WTC11 (cell line): ENCODE results near the gene USP16. TPM values are rescaled to one million over a fixed set of nuclear protein-coding genes. Genes with fewer than 3 reads are reported as not detected.

Experiments
- ATAC-seq: fragments of 200-7000 bp; cut with Tn5 transposase; 2 replicates; pipeline ENCODE4 v1.10.0; 2021; ENCODE audit warnings: mild to moderate bottlenecking, moderate library complexity
- CTCF ChIA-PET: fragments of 300-600 bp; sonication (Branson Sonifier 250); formaldehyde crosslinking; loops from one replicate; lab custom pipeline; 2021; ENCODE audit warnings: antibody characterized with exemption; lab: Charles Lee
- POLR2A ChIA-PET: fragments of 350-600 bp; sonication (Branson Sonifier 250); formaldehyde crosslinking; loops from one replicate; lab custom pipeline; 2021; ENCODE audit warnings: antibody characterized with exemption; lab: Charles Lee
- DNase-seq: peaks from one replicate; pipeline ENCODE4 v3.0.0; 2021; ENCODE audit warnings: low spot score
- H3K27ac Mint-ChIP-seq: 2 replicates; pipeline ENCODE4 v1.8.0; 2021; ENCODE audit warnings: mixed read lengths
- H3K27me3 Mint-ChIP-seq: 2 replicates; pipeline ENCODE4 v1.8.0; 2021; ENCODE audit warnings: low read depth, mild to moderate bottlenecking, moderate library complexity, mixed read lengths
- H3K36me3 Mint-ChIP-seq: 2 replicates; pipeline ENCODE4 v1.8.0; 2021; ENCODE audit warnings: mixed read lengths
- H3K4me1 Mint-ChIP-seq: 2 replicates; pipeline ENCODE4 v1.8.0; 2022; ENCODE audit warnings: mixed read lengths
- H3K4me3 Mint-ChIP-seq: 2 replicates; pipeline ENCODE4 v1.8.0; 2021; ENCODE audit warnings: mild to moderate bottlenecking, moderate library complexity, mixed read lengths
- H3K9me3 Mint-ChIP-seq: 2 replicates; pipeline ENCODE4 v1.8.0; 2021; ENCODE audit warnings: mixed read lengths
- CREM ChIP-seq: sonication (generic); formaldehyde crosslinking; IDR thresholded peaks from 2 replicates; pipeline ENCODE4 v1.8.1; 2022; ENCODE audit warnings: mild to moderate bottlenecking, missing genetic modification reagents, moderate library complexity
- FOXK1 ChIP-seq: sonication (generic); formaldehyde crosslinking; IDR thresholded peaks from 2 replicates; pipeline ENCODE4 v1.8.0; 2022; ENCODE audit warnings: mild to moderate bottlenecking, moderate library complexity, missing genetic modification reagents
- FOXP1 ChIP-seq: sonication (generic); formaldehyde crosslinking; IDR thresholded peaks from 2 replicates; pipeline ENCODE4 v1.8.0; 2022; ENCODE audit warnings: missing genetic modification reagents, mild to moderate bottlenecking, moderate library complexity, borderline replicate concordance
- HMGA2 ChIP-seq: fragments of 250-450 bp; sonication (Bioruptor Pico); IDR thresholded peaks from 2 replicates; pipeline ENCODE4 v1.4.0; 2021; ENCODE audit warnings: mild to moderate bottlenecking, moderate library complexity
- JAZF1 ChIP-seq: fragments of 250-450 bp; sonication (Bioruptor Pico); IDR thresholded peaks from 2 replicates; pipeline ENCODE4 v1.9.0; 2021; ENCODE audit warnings: moderate library complexity, mild to moderate bottlenecking, inconsistent platforms
- KAT7 ChIP-seq: sonication (generic); formaldehyde crosslinking; IDR thresholded peaks from 2 replicates; pipeline ENCODE4 v1.8.1; 2023; ENCODE audit warnings: missing genetic modification reagents, mild to moderate bottlenecking, borderline replicate concordance
- MYBL2 ChIP-seq: sonication (generic); formaldehyde crosslinking; IDR thresholded peaks from 2 replicates; pipeline ENCODE4 v1.8.1; 2023; ENCODE audit warnings: mild to moderate bottlenecking, moderate library complexity, missing genetic modification reagents
- NFE2L1 ChIP-seq: sonication (generic); formaldehyde crosslinking; IDR thresholded peaks from 2 replicates; pipeline ENCODE4 v1.8.1; 2023; ENCODE audit warnings: missing genetic modification reagents
- NFYB ChIP-seq: sonication (generic); formaldehyde crosslinking; conservative IDR thresholded peaks from 2 replicates; pipeline ENCODE4 v1.8.0; 2022; ENCODE audit warnings: low read depth, missing genetic modification reagents
- SOX15 ChIP-seq: fragments of 250-450 bp; sonication (Bioruptor Pico); IDR thresholded peaks from 2 replicates; pipeline ENCODE4 v1.9.0; 2021; ENCODE audit warnings: mild to moderate bottlenecking
- SP1 ChIP-seq: sonication (generic); formaldehyde crosslinking; conservative IDR thresholded peaks from 2 replicates; pipeline ENCODE4 v1.8.1; 2022; ENCODE audit warnings: missing genetic modification reagents
- TCF7 ChIP-seq: sonication (generic); formaldehyde crosslinking; IDR thresholded peaks from 2 replicates; pipeline ENCODE4 v1.8.0; 2022; ENCODE audit warnings: mild to moderate bottlenecking, low read depth, missing genetic modification reagents, moderate library complexity
- ZNF138 ChIP-seq: sonication (generic); formaldehyde crosslinking; conservative IDR thresholded peaks from 2 replicates; pipeline ENCODE4 v1.8.1; 2022; ENCODE audit warnings: mild to moderate bottlenecking, moderate library complexity, missing genetic modification reagents
- ZNF219 ChIP-seq: sonication (generic); formaldehyde crosslinking; IDR thresholded peaks from 2 replicates; pipeline ENCODE4 v1.8.0; 2023; ENCODE audit warnings: missing genetic modification reagents, mild to moderate bottlenecking, borderline replicate concordance
- ZNF416 ChIP-seq: fragments of 250-450 bp; sonication (Bioruptor Pico); IDR thresholded peaks from 2 replicates; pipeline ENCODE4 v1.9.0; 2021; ENCODE audit warnings: mild to moderate bottlenecking, inconsistent platforms
- ZNF423 ChIP-seq: fragments of 250-450 bp; sonication (Bioruptor Pico); IDR thresholded peaks from 2 replicates; pipeline ENCODE4 v2.1.2; 2022; ENCODE audit warnings: mild to moderate bottlenecking, moderate library complexity
- ZNF671 ChIP-seq: fragments of 250-450 bp; sonication (Bioruptor Pico); IDR thresholded peaks from 2 replicates; pipeline ENCODE4 v1.8.0; 2021; ENCODE audit warnings: mild to moderate bottlenecking
- total RNA-seq: library from RNA; stranded (reverse); gene quantifications from 3 replicates; pipeline ENCODE4 v1.2.3, GENCODE V29; 2021
- TF ChIP-seq, protein P1 (sequence below): sonication (generic); formaldehyde crosslinking; IDR thresholded peaks from 2 replicates; pipeline ENCODE4 v1.8.1; 2022; ENCODE audit warnings: low read depth, mild to moderate bottlenecking, moderate library complexity, missing genetic modification reagents, borderline replicate concordance
- TF ChIP-seq, protein P2 (sequence below): sonication (generic); formaldehyde crosslinking; IDR thresholded peaks from 2 replicates; pipeline ENCODE4 v1.8.1; 2023; ENCODE audit warnings: mild to moderate bottlenecking, missing genetic modification reagents, moderate library complexity
- TF ChIP-seq, protein P3 (sequence below): sonication (generic); formaldehyde crosslinking; IDR thresholded peaks from 2 replicates; pipeline ENCODE4 v1.8.0; 2023; ENCODE audit warnings: mild to moderate bottlenecking, missing genetic modification reagents
- TF ChIP-seq, protein P4 (sequence below): sonication (generic); formaldehyde crosslinking; IDR thresholded peaks from 2 replicates; pipeline ENCODE4 v1.8.0; 2022; ENCODE audit warnings: mild to moderate bottlenecking, missing genetic modification reagents
- TF ChIP-seq, protein P5 (sequence below): sonication (generic); formaldehyde crosslinking; IDR thresholded peaks from 2 replicates; pipeline ENCODE4 v1.8.1; 2023; ENCODE audit warnings: mild to moderate bottlenecking, missing genetic modification reagents, borderline replicate concordance
- TF ChIP-seq, protein P6 (sequence below): sonication (generic); formaldehyde crosslinking; IDR thresholded peaks from 2 replicates; pipeline ENCODE4 v1.8.1; 2023; ENCODE audit warnings: mild to moderate bottlenecking, moderate library complexity, missing genetic modification reagents

USP16 gene
- total RNA-seq, 1 experiment from 2014 or later, result 20.8 TPM

DNA sequence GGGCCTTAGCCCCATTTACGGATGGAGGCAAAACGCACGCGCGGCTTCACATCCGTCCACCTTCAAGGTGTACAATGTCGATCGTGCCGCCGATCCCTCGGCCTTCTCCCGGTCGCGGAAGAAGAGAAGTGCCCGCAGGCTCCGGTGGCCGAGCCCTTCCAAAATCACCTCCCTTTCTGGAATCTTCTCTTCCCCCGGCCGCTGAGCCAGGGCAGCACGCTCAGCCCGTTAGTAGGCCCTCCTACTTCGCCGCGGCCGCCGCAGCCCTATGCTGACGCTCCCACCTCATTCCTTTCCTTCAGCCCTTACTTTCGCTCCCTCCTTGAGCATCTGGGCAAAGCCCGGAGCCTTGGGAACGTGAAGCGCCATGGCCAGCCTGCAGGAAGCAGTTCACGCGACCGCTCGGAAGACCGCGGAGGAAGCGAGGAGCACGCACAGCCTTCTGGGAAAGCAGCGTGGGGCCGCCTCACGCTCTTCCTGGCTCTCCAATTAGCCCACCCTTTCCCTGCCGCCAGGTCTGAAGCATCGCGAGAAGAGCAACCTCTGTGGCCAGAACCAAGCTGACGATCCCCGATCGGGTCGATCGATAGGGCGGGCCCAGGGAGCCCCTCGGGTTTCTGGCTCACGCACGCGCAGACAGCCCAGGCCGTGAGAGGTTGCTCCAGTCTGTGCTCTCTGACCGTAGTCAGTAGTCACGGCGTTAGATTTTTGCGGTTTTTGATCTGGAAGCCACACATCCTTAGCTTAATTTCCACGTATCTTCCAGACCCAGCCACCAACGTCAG, 48.9 kb downstream of the USP16 start, which contains the start of gene CCT8:
Gene CCT8, minus strand, starts transcription at position 427 of the 785 bp plus-strand sequence. Its CDS starts 58 bp downstream, at position 369.
- ChIA-PET CTCF (interaction anchor here (1.2 to 1.5 kb wide), 3 partner anchors 49 to 303 kb away, joined by 3 to 5 read pairs (median 4); partner anchors contain the start of gene USP16), POLR2A (interaction anchor here (0.6 to 1.6 kb wide), 5 partner anchors 14 to 81 kb away, joined by 3 to 11 read pairs (median 3); partner anchors contain the start of genes LTN1 and USP16)
- peaks cover 19% of the 10 kb centered on the region for H3K4me1 Mint-ChIP-seq
- peaks cover 3% of the 10 kb centered on the region; the same call in 1 of the 2 replicates for H3K9me3 Mint-ChIP-seq
- H3K27me3 Mint-ChIP-seq, result no peaks in the 10 kb centered on the region
- H3K27ac Mint-ChIP-seq, result peak within 1 kb of the TSS; percentile 97
- peak; percentile 96 for ATAC-seq
- peaks cover 24% of the 10 kb centered on the region for H3K36me3 Mint-ChIP-seq
- H3K4me3 Mint-ChIP-seq, result peak within 1 kb of the TSS; percentile 98
- DNase-seq, result peak; percentile 97
- TF ChIP-seq MYBL2 (peak; percentile 89; the same call in 1 of the 2 replicates), SOX15 (no peak), SP1 (CRISPR knock-in tag) (peak; percentile 95), KAT7 (CRISPR knock-in tag) (no peak), HMGA2 (CRISPR knock-in tag) (peak; percentile 12; the same call in 1 of the 2 replicates), ZNF138 (no peak), FOXK1 (CRISPR knock-in tag) (peak; percentile 87), NFYB (CRISPR knock-in tag) (peak; percentile 31; the same call in 1 of the 2 replicates), CREM (CRISPR knock-in tag) (no peak), FOXP1 (CRISPR knock-in tag) (peak; percentile 96), ZNF423 (CRISPR knock-in tag) (no peak), ZNF219 (no peak), ZNF671 (CRISPR knock-in tag) (no peak), TCF7 (0 out of 2 replicates have a peak, but pooled peaks have one; percentile 31), NFE2L1 (CRISPR knock-in tag) (peak; percentile 89), ZNF416 (CRISPR knock-in tag) (no peak), JAZF1 (CRISPR knock-in tag) (no peak)
- TF ChIP-seq, protein P1, sequence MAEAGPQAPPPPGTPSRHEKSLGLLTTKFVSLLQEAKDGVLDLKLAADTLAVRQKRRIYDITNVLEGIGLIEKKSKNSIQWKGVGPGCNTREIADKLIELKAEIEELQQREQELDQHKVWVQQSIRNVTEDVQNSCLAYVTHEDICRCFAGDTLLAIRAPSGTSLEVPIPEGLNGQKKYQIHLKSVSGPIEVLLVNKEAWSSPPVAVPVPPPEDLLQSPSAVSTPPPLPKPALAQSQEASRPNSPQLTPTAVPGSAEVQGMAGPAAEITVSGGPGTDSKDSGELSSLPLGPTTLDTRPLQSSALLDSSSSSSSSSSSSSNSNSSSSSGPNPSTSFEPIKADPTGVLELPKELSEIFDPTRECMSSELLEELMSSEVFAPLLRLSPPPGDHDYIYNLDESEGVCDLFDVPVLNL (CRISPR knock-in tag), result 0 out of 2 replicates have a peak, but pooled peaks have one; percentile 61
- TF ChIP-seq, protein P2, sequence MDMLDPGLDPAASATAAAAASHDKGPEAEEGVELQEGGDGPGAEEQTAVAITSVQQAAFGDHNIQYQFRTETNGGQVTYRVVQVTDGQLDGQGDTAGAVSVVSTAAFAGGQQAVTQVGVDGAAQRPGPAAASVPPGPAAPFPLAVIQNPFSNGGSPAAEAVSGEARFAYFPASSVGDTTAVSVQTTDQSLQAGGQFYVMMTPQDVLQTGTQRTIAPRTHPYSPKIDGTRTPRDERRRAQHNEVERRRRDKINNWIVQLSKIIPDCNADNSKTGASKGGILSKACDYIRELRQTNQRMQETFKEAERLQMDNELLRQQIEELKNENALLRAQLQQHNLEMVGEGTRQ (CRISPR knock-in tag), result no peak; the same call in 1 of the 2 replicates
- TF ChIP-seq, protein P3, sequence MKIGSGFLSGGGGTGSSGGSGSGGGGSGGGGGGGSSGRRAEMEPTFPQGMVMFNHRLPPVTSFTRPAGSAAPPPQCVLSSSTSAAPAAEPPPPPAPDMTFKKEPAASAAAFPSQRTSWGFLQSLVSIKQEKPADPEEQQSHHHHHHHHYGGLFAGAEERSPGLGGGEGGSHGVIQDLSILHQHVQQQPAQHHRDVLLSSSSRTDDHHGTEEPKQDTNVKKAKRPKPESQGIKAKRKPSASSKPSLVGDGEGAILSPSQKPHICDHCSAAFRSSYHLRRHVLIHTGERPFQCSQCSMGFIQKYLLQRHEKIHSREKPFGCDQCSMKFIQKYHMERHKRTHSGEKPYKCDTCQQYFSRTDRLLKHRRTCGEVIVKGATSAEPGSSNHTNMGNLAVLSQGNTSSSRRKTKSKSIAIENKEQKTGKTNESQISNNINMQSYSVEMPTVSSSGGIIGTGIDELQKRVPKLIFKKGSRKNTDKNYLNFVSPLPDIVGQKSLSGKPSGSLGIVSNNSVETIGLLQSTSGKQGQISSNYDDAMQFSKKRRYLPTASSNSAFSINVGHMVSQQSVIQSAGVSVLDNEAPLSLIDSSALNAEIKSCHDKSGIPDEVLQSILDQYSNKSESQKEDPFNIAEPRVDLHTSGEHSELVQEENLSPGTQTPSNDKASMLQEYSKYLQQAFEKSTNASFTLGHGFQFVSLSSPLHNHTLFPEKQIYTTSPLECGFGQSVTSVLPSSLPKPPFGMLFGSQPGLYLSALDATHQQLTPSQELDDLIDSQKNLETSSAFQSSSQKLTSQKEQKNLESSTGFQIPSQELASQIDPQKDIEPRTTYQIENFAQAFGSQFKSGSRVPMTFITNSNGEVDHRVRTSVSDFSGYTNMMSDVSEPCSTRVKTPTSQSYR (CRISPR knock-in tag), result no peak
- TF ChIP-seq, protein P4, sequence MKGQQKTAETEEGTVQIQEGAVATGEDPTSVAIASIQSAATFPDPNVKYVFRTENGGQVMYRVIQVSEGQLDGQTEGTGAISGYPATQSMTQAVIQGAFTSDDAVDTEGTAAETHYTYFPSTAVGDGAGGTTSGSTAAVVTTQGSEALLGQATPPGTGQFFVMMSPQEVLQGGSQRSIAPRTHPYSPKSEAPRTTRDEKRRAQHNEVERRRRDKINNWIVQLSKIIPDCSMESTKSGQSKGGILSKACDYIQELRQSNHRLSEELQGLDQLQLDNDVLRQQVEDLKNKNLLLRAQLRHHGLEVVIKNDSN (CRISPR knock-in tag), result peak; percentile 64; the same call in 1 of the 2 replicates
- TF ChIP-seq, protein P5, sequence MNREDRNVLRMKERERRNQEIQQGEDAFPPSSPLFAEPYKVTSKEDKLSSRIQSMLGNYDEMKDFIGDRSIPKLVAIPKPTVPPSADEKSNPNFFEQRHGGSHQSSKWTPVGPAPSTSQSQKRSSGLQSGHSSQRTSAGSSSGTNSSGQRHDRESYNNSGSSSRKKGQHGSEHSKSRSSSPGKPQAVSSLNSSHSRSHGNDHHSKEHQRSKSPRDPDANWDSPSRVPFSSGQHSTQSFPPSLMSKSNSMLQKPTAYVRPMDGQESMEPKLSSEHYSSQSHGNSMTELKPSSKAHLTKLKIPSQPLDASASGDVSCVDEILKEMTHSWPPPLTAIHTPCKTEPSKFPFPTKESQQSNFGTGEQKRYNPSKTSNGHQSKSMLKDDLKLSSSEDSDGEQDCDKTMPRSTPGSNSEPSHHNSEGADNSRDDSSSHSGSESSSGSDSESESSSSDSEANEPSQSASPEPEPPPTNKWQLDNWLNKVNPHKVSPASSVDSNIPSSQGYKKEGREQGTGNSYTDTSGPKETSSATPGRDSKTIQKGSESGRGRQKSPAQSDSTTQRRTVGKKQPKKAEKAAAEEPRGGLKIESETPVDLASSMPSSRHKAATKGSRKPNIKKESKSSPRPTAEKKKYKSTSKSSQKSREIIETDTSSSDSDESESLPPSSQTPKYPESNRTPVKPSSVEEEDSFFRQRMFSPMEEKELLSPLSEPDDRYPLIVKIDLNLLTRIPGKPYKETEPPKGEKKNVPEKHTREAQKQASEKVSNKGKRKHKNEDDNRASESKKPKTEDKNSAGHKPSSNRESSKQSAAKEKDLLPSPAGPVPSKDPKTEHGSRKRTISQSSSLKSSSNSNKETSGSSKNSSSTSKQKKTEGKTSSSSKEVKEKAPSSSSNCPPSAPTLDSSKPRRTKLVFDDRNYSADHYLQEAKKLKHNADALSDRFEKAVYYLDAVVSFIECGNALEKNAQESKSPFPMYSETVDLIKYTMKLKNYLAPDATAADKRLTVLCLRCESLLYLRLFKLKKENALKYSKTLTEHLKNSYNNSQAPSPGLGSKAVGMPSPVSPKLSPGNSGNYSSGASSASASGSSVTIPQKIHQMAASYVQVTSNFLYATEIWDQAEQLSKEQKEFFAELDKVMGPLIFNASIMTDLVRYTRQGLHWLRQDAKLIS (CRISPR knock-in tag), result no peak
- TF ChIP-seq, protein P6, sequence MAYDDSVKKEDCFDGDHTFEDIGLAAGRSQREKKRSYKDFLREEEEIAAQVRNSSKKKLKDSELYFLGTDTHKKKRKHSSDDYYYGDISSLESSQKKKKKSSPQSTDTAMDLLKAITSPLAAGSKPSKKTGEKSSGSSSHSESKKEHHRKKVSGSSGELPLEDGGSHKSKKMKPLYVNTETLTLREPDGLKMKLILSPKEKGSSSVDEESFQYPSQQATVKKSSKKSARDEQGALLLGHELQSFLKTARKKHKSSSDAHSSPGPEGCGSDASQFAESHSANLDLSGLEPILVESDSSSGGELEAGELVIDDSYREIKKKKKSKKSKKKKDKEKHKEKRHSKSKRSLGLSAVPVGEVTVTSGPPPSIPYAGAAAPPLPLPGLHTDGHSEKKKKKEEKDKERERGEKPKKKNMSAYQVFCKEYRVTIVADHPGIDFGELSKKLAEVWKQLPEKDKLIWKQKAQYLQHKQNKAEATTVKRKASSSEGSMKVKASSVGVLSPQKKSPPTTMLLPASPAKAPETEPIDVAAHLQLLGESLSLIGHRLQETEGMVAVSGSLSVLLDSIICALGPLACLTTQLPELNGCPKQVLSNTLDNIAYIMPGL, result 0 out of 2 replicates have a peak, but pooled peaks have one; percentile 32
